ENCODE results near the gene FOXI1.
A peak's percentile ranks its signal among the peaks of the same experiment; 100 is the strongest.

The FOXI1 gene

GRCh38 chr5:170154297-170154696 lies 48.6 kb downstream of the FOXI1 start:
- DNase-seq = no peak

- DNase-seq = no peak
Observed at GRCh38 chr5:170154744-170155143, 49.0 kb downstream of the FOXI1 start.

GRCh38 chr5:170155771-170156170 lies 50.1 kb downstream of the FOXI1 start:
- DNase-seq = no peak

- DNase-seq = peak; percentile 32
Observed at GRCh38 chr5:170159101-170159698, 53.5 kb downstream of the FOXI1 start.

All from kidney glomerular epithelial cell (primary cell).